ENCODE results near the gene TIMP1. TPM values are rescaled to one million over a fixed set of nuclear protein-coding genes. Genes with fewer than 3 reads are reported as not detected.

TIMP1 gene
- total RNA-seq, 2 donors from 2014 or later, result 31.5 to 71.2 TPM

Other genes starting within 250 kb of the TIMP1 start
- gene ZNF157, start 211.9 kb upstream of the TIMP1 start, total RNA-seq, result under 1 TPM; 0.60 to 0.67 TPM
- 1 to 10 TPM; 6.1 to 8.2 TPM for gene ZNF41, start 99.2 kb upstream of the TIMP1 start, total RNA-seq
- 10 to 100 TPM; 94.7 to 97.5 TPM for gene ARAF, start 21.2 kb upstream of the TIMP1 start, total RNA-seq
- gene SYN1, start 37.4 kb downstream of the TIMP1 start, total RNA-seq, result 1 to 10 TPM in 1 of 2 donors, under 1 TPM in 1; 0.67 to 2.0 TPM
- gene CFP, start 47.5 kb downstream of the TIMP1 start, total RNA-seq, result 1 to 10 TPM; 6.4 to 9.5 TPM
- 10 to 100 TPM; 82.7 to 84.9 TPM for gene ELK1, start 68.1 kb downstream of the TIMP1 start, total RNA-seq
- gene UXT, start 76.7 kb downstream of the TIMP1 start, total RNA-seq, result 100 to 1,000 TPM; 173 to 205 TPM

Data from activated T-cell treated with anti-CD3 and anti-CD28 coated beads, Interleukin-2, amount 50 U/mL, for 72 hours (primary cell).